GM18498 (cell line): ENCODE results near the gene ARHGEF7.

Experiments
- ATAC-seq: cut with Tn5 transposase; IDR thresholded peaks from one replicate; pipeline ENCODE4 v1.9.1; 2021; ENCODE audit warnings: mild to moderate bottlenecking, moderate library complexity; ENCODE audit not compliant: unreplicated experiment

The ARHGEF7 gene

GRCh38 chr13:111166882-111167675, 52.0 kb downstream of the ARHGEF7 start:
- peak; percentile 28 for ATAC-seq

- no peak for ATAC-seq
Observed at GRCh38 chr13:111168107-111168506, 53.0 kb downstream of the ARHGEF7 start.

GRCh38 chr13:111171112-111171511, 56.0 kb downstream of the ARHGEF7 start:
- no peak for ATAC-seq

GRCh38 chr13:111171629-111172028, 56.5 kb downstream of the ARHGEF7 start:
- no peak for ATAC-seq

GRCh38 chr13:111174377-111175114, 59.4 kb downstream of the ARHGEF7 start:
- no peak for ATAC-seq

GRCh38 chr13:111175372-111175771, 60.3 kb downstream of the ARHGEF7 start:
- no peak for ATAC-seq

- ATAC-seq = no peak
Observed at GRCh38 chr13:111175935-111176334, 60.8 kb downstream of the ARHGEF7 start.

GRCh38 chr13:111176421-111176820, 61.3 kb downstream of the ARHGEF7 start:
- no peak for ATAC-seq

GRCh38 chr13:111177081-111177711, 62.1 kb downstream of the ARHGEF7 start:
- peak; percentile 54 for ATAC-seq

GRCh38 chr13:111177921-111178320, 62.8 kb downstream of the ARHGEF7 start:
- ATAC-seq = no peak

GRCh38 chr13:111178402-111178801, 63.3 kb downstream of the ARHGEF7 start:
- no peak for ATAC-seq

GRCh38 chr13:111179908-111180760, 65.0 kb downstream of the ARHGEF7 start:
- no peak for ATAC-seq

- ATAC-seq = no peak
Observed at GRCh38 chr13:111181977-111182376, 66.9 kb downstream of the ARHGEF7 start.

- no peak for ATAC-seq
Observed at GRCh38 chr13:111183087-111183645, 68.1 kb downstream of the ARHGEF7 start.

GRCh38 chr13:111183959-111184358, 68.8 kb downstream of the ARHGEF7 start:
- ATAC-seq = no peak

- ATAC-seq = peak; percentile 89
Observed at GRCh38 chr13:111184458-111185401, 69.6 kb downstream of the ARHGEF7 start.

- ATAC-seq = no peak
Observed at GRCh38 chr13:111186305-111186935, 71.3 kb downstream of the ARHGEF7 start.

- no peak for ATAC-seq
Observed at GRCh38 chr13:111187960-111188541, 72.9 kb downstream of the ARHGEF7 start.
